ENCODE results near the gene GDI1. TPM values are rescaled to one million over a fixed set of nuclear protein-coding genes. Genes with fewer than 3 reads are reported as not detected.
A peak's percentile ranks its signal among the peaks of the same experiment; 100 is the strongest.

GDI1 gene
- total and polyA plus RNA-seq, 2 donors (not counting 1 experiment from before 2014, with no cell fraction given) = 199 to 311 TPM

DNA sequence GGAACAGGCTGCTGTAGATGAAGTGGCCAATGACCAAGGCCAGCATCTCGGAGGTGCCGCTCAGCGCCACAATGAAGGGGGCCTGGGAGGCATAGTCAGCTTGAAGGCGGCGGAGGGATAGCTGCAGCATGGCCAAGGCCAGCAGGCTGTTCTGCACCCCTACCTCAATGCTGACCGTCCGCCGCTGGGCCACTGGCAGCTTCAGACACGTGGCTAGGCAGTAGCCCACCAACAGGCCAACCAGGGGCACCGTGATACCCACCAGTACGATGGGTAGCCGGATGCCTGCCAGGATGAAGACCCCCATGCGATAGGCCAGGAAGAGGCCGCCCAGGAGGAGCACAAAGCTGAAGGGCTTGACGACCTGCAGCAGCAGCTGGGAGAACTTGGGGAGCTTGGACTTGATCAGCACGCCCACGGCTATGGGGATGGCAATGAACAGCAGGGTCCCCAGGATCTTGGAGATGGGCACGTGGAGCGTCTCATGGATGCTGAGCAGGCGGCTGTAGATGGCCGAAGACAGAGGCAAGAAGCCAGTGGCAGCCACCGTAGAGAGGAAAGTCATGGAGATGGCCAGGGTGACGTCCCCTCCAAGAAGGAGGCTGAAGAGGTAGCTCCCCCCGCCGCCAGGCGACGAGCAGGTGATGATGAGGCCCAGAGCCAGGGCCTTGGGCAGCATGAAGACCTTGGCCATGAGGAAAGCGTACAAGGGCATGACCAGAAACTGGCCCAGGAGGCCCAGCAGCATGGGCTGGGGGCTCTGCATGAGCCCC lies 50.8 kb downstream of the GDI1 start:
- H3K4me1 ChIP-seq (ENCODE audit: control insufficient read depth in 2 of 2, insufficient read depth in 2 of 2, low read length in 2 of 2) = peaks cover 5 to 42% of the 10 kb centered on the region in 2 donors
- TF ChIP-seq, protein P1, sequence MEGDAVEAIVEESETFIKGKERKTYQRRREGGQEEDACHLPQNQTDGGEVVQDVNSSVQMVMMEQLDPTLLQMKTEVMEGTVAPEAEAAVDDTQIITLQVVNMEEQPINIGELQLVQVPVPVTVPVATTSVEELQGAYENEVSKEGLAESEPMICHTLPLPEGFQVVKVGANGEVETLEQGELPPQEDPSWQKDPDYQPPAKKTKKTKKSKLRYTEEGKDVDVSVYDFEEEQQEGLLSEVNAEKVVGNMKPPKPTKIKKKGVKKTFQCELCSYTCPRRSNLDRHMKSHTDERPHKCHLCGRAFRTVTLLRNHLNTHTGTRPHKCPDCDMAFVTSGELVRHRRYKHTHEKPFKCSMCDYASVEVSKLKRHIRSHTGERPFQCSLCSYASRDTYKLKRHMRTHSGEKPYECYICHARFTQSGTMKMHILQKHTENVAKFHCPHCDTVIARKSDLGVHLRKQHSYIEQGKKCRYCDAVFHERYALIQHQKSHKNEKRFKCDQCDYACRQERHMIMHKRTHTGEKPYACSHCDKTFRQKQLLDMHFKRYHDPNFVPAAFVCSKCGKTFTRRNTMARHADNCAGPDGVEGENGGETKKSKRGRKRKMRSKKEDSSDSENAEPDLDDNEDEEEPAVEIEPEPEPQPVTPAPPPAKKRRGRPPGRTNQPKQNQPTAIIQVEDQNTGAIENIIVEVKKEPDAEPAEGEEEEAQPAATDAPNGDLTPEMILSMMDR (IDR thresholded peaks at IDR 0.05) = no peak
- no peak for TF ChIP-seq EZH2 (IDR thresholded peaks at IDR 0.05; ENCODE audit: borderline replicate concordance, insufficient read depth, low read depth, low read length, poor library complexity, severe bottlenecking)
- Mint-ChIP-seq H3K4me1 (peaks cover 18% of the 10 kb centered on the region), H3K27me3 (no peaks in the 10 kb centered on the region), H3K27ac (peak overlapping the region; percentile 20), H3K4me3 (peak overlapping the region; percentile 82), H3K9me3 (ENCODE audit: insufficient read depth) (no peaks in the 10 kb centered on the region)
- ChIA-PET CTCF (interaction anchor here (1.6 to 2.7 kb wide), 2 partner anchors 40 to 114 kb away, joined by 5 to 12 read pairs; no protein-coding TSS in a partner anchor), POLR2A (interaction anchor here (1.1 to 1.6 kb wide), 5 partner anchors 27 to 89 kb away, joined by 3 to 10 read pairs (median 3); partner anchors contain the start of genes FAM3A and RPL10)
- peak overlapping the region; percentile 82 for H3K4me2 ChIP-seq (replicated peaks; ENCODE audit: low read depth, low read length, poor library complexity, severe bottlenecking)
- DNase-seq (no peak), ATAC-seq (ENCODE audit: low read depth) (no peak)
- H3K36me3 ChIP-seq (replicated peaks in 1 of 2; ENCODE audit: control extremely low read depth in 1 of 2, control insufficient read depth in 1 of 2, extremely low read depth in 1 of 2, insufficient read depth in 2 of 2, low read length in 1 of 2) = peaks cover 0 to 13% of the 10 kb centered on the region in 2 experiments
- 93% methylated on average over 22 of the region's 28 CpGs for WGBS (ENCODE audit: insufficient coverage)
- H4K20me1 ChIP-seq (ENCODE audit: control insufficient read depth, insufficient read depth, low read length, poor library complexity, severe bottlenecking) = no peaks in the 10 kb centered on the region
- no peaks in the 10 kb centered on the region for H3K27me3 ChIP-seq (replicated peaks in 1 of 4; ENCODE audit: control extremely low read depth in 1 of 4, control insufficient read depth in 3 of 4, insufficient read depth in 4 of 4, low read length in 3 of 4)
- no peak overlapping the region for H3K9ac ChIP-seq (ENCODE audit: low read length)
- intact Hi-C loops (cut with micrococcal nuclease) = no loop called here
- no peak overlapping the region for H3K27ac ChIP-seq (ENCODE audit: low read length in 2 of 2)
- no peaks in the 10 kb centered on the region for H3K9me3 ChIP-seq (ENCODE audit: control extremely low read depth in 1 of 3, control insufficient read depth in 2 of 3, insufficient read depth in 1 of 3, low read length in 2 of 3)
- no peak overlapping the region for H3K4me3 ChIP-seq (ENCODE audit: control extremely low read depth in 1 of 5, extremely low read depth in 1 of 5, insufficient read depth in 1 of 5, low read depth in 2 of 5, low read length in 4 of 5)
- H2AFZ ChIP-seq (ENCODE audit: insufficient read depth, low read depth, low read length, poor library complexity, severe bottlenecking) = no peak overlapping the region
- peaks cover 20% of the 10 kb centered on the region for H3K79me2 ChIP-seq (ENCODE audit: control insufficient read depth, insufficient read depth, low read length)

Measured in B cell (primary cell).